HFF-Myc (cell line): ENCODE results near the gene TNNT1.
A peak's percentile ranks its signal among the peaks of the same experiment; 100 is the strongest.

Experiments
- DNase-seq: peaks from one replicate; pipeline ENCODE4 v3.0.0-alpha.2; 2011; ENCODE audit warnings: low read depth; ENCODE audit errors: extremely low read depth
- H3K4me3 ChIP-seq: replicated peaks from 2 replicates; pipeline ENCODE4 v1.5.1; 2011; ENCODE audit warnings: low read depth, mild to moderate bottlenecking, control low read depth, low read length
- CTCF ChIP-seq: IDR thresholded peaks from 2 replicates; pipeline ENCODE4 v1.5.1; 2012; ENCODE audit warnings: mild to moderate bottlenecking, low read depth, low read length, control low read depth; ENCODE audit errors: missing control alignments

The TNNT1 gene

DNA sequence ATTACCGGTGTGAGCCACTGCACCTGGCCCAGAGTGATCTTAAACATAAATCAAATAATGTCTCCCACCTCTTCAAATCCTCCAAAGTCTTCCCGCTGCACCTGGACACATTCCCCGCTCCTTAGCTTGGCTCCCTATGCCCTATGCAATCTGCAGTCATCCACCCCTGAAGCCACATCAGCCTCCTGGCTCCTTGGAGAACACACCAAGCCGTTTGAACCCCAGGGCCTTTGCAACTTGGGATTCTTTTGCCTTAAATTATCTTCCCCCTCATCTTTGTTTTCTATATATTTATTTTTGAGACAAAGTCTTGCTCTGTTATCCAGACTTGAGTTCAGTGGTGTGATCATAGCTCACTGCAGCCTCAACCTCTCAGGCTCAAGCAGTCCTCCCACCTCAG, 20.1 kb upstream of the TNNT1 start:
- H3K4me3 ChIP-seq, result no peak overlapping the region
- DNase-seq, result no peak
- TF ChIP-seq CTCF, result no peak

GRCh38 chr19:55166530-55167268, 17.7 kb upstream of the TNNT1 start, which contains the start of gene DNAAF3:
Gene DNAAF3 (minus strand): TSS chr19:55166613. CDS start chr19:55166413, 200 bp downstream.
- H3K4me3 ChIP-seq, result peak within 1 kb of the TSS; percentile 43
- peak; percentile 97 for DNase-seq
- no peak for TF ChIP-seq CTCF

DNA sequence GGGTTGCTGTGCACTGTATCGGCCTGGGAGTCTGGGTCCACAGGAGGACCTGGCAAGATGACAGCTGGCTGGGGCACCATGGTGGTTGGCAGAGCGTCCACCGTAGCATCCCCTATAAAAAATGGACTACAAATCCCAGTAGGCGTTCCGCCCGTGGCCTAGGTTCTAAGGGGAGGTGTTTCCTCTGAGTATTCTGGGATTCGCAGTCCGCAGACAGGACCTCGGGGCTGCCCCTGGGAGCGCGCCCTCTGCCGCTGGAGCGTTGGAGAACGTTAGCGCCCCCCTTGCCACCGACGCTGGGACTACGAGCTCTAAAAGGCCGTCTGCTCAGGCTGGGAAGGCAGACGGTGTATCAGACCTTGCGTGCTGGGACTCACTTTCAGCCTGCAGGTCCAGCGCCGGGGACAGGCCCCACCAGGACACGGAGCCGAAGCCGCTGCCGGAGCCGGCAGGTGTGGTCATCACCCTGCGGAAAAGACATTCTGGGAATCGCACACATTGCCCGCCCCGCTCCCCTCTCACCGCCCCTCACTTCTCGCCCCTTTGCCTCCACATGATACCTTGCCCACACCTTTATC, 17.0 kb upstream of the TNNT1 start:
- H3K4me3 ChIP-seq, result peak overlapping the region; percentile 43
- TF ChIP-seq CTCF, result peak; percentile 74
- DNase-seq, result no peak

- no peak overlapping the region for H3K4me3 ChIP-seq
- TF ChIP-seq CTCF, result no peak
- DNase-seq, result no peak
Measured at GRCh38 chr19:55161571-55162322, 12.7 kb upstream of the TNNT1 start.

GRCh38 chr19:55160986-55161365, 12.0 kb upstream of the TNNT1 start:
- H3K4me3 ChIP-seq, result no peak overlapping the region
- DNase-seq, result no peak
- TF ChIP-seq CTCF, result no peak

GRCh38 chr19:55160128-55160985, 11.4 kb upstream of the TNNT1 start:
- DNase-seq, result no peak
- peak; percentile 98 for TF ChIP-seq CTCF
- no peak overlapping the region for H3K4me3 ChIP-seq
